IMR-90 (cell line): Measurements from ENCODE around the gene RAB8A. TPM values are rescaled to one million over a fixed set of nuclear protein-coding genes. Genes with fewer than 3 reads are reported as not detected.

ENCODE experiments used
- ELK1 ChIP-seq: fragments of 150-350 bp; IDR thresholded peaks from 2 replicates; pipeline ENCODE4 v1.6.1; 2016; ENCODE audit warnings: low read depth, mild to moderate bottlenecking, low read length, moderate library complexity, borderline replicate concordance
- MAZ ChIP-seq: IDR thresholded peaks from 2 replicates; pipeline ENCODE4 v1.6.1; 2012; ENCODE audit warnings: low read depth, mild to moderate bottlenecking, low read length, improper control_type of control experiment, moderate library complexity, borderline replicate concordance
- MXI1 ChIP-seq: IDR thresholded peaks from 2 replicates; pipeline ENCODE4 v1.6.1; 2012; ENCODE audit warnings: low read depth, mild to moderate bottlenecking, low read length, moderate library complexity, borderline replicate concordance
- POLR2A ChIP-seq: IDR thresholded peaks from 2 replicates; pipeline ENCODE4 v1.6.1; 2012; ENCODE audit warnings: mild to moderate bottlenecking, low read depth, low read length
- RCOR1 ChIP-seq: IDR thresholded peaks from 2 replicates; pipeline ENCODE4 v1.6.1; 2012; ENCODE audit warnings: mild to moderate bottlenecking, low read length, improper control_type of control experiment; ENCODE audit not compliant: insufficient replicate concordance
- polyA plus RNA-seq, 3 experiments: library from polyadenylated mRNA; depleted of rRNA; stranded (reverse); fragments of >200 nt; gene quantifications; 2 replicates each; pipeline ENCODE4 v1.2.3, GENCODE V29; 2012; ENCODE audit warnings: low replicate concordance in 1 of 3
- total RNA-seq: library from RNA; depleted of rRNA; stranded (reverse); fragments of >200 nt; gene quantifications from 2 replicates; pipeline ENCODE4 v1.2.3, GENCODE V29; 2012

RAB8A gene
- total and polyA plus RNA-seq, 2 of the 4 experiments (the other 2 are of a cell fraction), result 64.5 to 135 TPM

- TF ChIP-seq ELK1 (no peak), MXI1 (no peak), RCOR1 (no peak), POLR2A (no peak), MAZ (no peak)
Observed at GRCh38 chr19:16084067-16084685, 27.5 kb upstream of the RAB8A start (continued).
